Midbrain (tissue), 1 donor: Measurements from ENCODE around the gene RAMP1.
A peak's percentile ranks its signal among the peaks of the same experiment; 100 is the strongest.
"Not testable (repeated sequence)": the region's sequence is repeated elsewhere in the genome, so short reads cannot be mapped to it uniquely, and the experiment has no call there.

Experiments
- DNase-seq: peaks from one replicate; lab custom pipeline; 2025; lab: John Stamatoyannopoulos, UW

Gene RAMP1

GRCh38 chr2:237859533-237860272, at the start of gene RAMP1:
TSS of gene RAMP1 (plus strand) at chr2:237859623. CDS start at chr2:237859676, 53 bp downstream.
- DNase-seq: no peak

- DNase-seq: no peak
Measured at GRCh38 chr2:237815637-237816036, 43.8 kb upstream of the RAMP1 start.

- no peak for DNase-seq
Measured at GRCh38 chr2:237816531-237816930, 42.9 kb upstream of the RAMP1 start.

- DNase-seq: no peak
Measured at GRCh38 chr2:237818066-237818473, 41.4 kb upstream of the RAMP1 start.

GRCh38 chr2:237819231-237819630, 40.2 kb upstream of the RAMP1 start:
- no peak for DNase-seq

- DNase-seq: no peak
Measured at GRCh38 chr2:237820421-237820820, 39.0 kb upstream of the RAMP1 start.

- no peak for DNase-seq
Measured at GRCh38 chr2:237823544-237823943, 35.9 kb upstream of the RAMP1 start.

- no peak for DNase-seq
Measured at GRCh38 chr2:237824085-237824484, 35.3 kb upstream of the RAMP1 start.

- DNase-seq: no peak
Measured at GRCh38 chr2:237827421-237827987, 31.9 kb upstream of the RAMP1 start.

- DNase-seq: no peak
Measured at GRCh38 chr2:237830522-237830921, 28.9 kb upstream of the RAMP1 start.

GRCh38 chr2:237833546-237833945, 25.9 kb upstream of the RAMP1 start:
- DNase-seq: no peak

GRCh38 chr2:237835372-237835771, 24.1 kb upstream of the RAMP1 start:
- no peak for DNase-seq

GRCh38 chr2:237841051-237841450, 18.4 kb upstream of the RAMP1 start:
- DNase-seq: no peak

GRCh38 chr2:237848940-237849339, 10.5 kb upstream of the RAMP1 start:
- DNase-seq: not testable (repeated sequence)

GRCh38 chr2:237854295-237854694, 5.1 kb upstream of the RAMP1 start:
- DNase-seq: no peak

- no peak for DNase-seq
Measured at GRCh38 chr2:237857791-237858190, 1.6 kb upstream of the RAMP1 start.

GRCh38 chr2:237858294-237859081, 935 bp upstream of the RAMP1 start:
- peak; percentile 88 for DNase-seq

GRCh38 chr2:237859082-237859433, 365 bp upstream of the RAMP1 start:
- no peak for DNase-seq

- peak; percentile 66 for DNase-seq
Measured at GRCh38 chr2:237860273-237860935, 981 bp downstream of the RAMP1 start.

- DNase-seq: no peak
Measured at GRCh38 chr2:237861875-237862527, 2.6 kb downstream of the RAMP1 start.

GRCh38 chr2:237862528-237862895, 3.1 kb downstream of the RAMP1 start:
- DNase-seq: no peak

GRCh38 chr2:237863102-237863511, 3.7 kb downstream of the RAMP1 start:
- no peak for DNase-seq
